KMS-11 (cell line): ENCODE measurements around the gene GPD1L.

ENCODE experiments used
- H2AFZ ChIP-seq: fragments of 200-600 bp; sonication (generic); 2 replicates; pipeline ENCODE4 v1.6.1; 2016; ENCODE audit warnings: antibody characterized with exemption, mixed run types, low read depth
- H3K27ac ChIP-seq: fragments of 200-600 bp; sonication (generic); 2 replicates; pipeline ENCODE4 v1.6.1; 2016; ENCODE audit warnings: mild to moderate bottlenecking, mixed run types
- H3K27me3 ChIP-seq: fragments of 200-600 bp; sonication (generic); 2 replicates; pipeline ENCODE4 v1.6.1; 2017; ENCODE audit warnings: mild to moderate bottlenecking, low read depth, mixed run types, moderate library complexity; ENCODE audit not compliant: insufficient read depth
- H3K36me3 ChIP-seq: fragments of 200-600 bp; sonication (generic); 2 replicates; pipeline ENCODE4 v1.6.1; 2017; ENCODE audit warnings: mild to moderate bottlenecking, mixed run types; ENCODE audit not compliant: insufficient read depth
- H3K4me1 ChIP-seq: fragments of 200-600 bp; sonication (generic); 2 replicates; pipeline ENCODE4 v1.6.1; 2016; ENCODE audit warnings: mild to moderate bottlenecking, low read depth, mixed run types; ENCODE audit not compliant: poor library complexity, severe bottlenecking
- H3K4me2 ChIP-seq: fragments of 200-600 bp; sonication (generic); 2 replicates; pipeline ENCODE4 v1.7.0; 2016; ENCODE audit warnings: mild to moderate bottlenecking, mixed run types
- H3K4me3 ChIP-seq: fragments of 200-600 bp; sonication (generic); IDR thresholded peaks from 2 replicates; pipeline ENCODE4 v1.6.1; 2017; ENCODE audit warnings: low read depth, low read length, mixed read lengths; ENCODE audit not compliant: insufficient read depth
- H3K79me2 ChIP-seq: fragments of 200-600 bp; sonication (generic); 2 replicates; pipeline ENCODE4 v1.6.1; 2016; ENCODE audit warnings: low read depth, mixed run types; ENCODE audit not compliant: insufficient read depth
- H3K9ac ChIP-seq: fragments of 200-600 bp; sonication (generic); 2 replicates; pipeline ENCODE4 v1.6.1; 2016; ENCODE audit warnings: mild to moderate bottlenecking, mixed run types
- H4K20me1 ChIP-seq: fragments of 200-600 bp; sonication (generic); 2 replicates; pipeline ENCODE4 v1.6.1; 2016; ENCODE audit warnings: mild to moderate bottlenecking, mixed run types; ENCODE audit not compliant: insufficient read depth
- TF ChIP-seq, protein P1 (sequence below): fragments of 200-600 bp; sonication (generic); conservative IDR thresholded peaks from 2 replicates; pipeline ENCODE4 v1.6.1; 2017; ENCODE audit warnings: low read depth, mild to moderate bottlenecking, antibody characterized with exemption, low read length, moderate library complexity, mixed read lengths

The GPD1L gene

DNA sequence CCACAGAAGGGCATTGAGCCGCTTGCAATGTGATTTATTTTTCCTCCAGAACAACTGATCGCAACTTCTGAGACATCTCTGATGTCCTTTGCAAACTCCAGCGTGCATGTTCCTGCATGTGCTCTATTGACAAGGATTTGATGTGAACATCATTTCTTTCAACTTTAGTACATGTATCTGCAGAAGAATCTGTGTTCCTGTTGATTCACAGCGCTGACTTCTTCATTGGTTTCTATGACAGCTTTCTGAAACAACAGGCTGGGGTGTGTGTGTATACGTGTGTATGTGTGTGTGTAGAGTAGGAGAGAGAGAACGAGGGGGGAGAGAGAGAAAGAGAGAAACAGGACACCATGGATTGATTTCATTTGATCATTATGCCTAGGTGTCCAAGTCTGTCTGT is 75.4 kb downstream of the GPD1L start:
- H3K4me1 ChIP-seq = no peaks in the 10 kb centered on the region
- H2AFZ ChIP-seq = no peak overlapping the region
- TF ChIP-seq, protein P1, sequence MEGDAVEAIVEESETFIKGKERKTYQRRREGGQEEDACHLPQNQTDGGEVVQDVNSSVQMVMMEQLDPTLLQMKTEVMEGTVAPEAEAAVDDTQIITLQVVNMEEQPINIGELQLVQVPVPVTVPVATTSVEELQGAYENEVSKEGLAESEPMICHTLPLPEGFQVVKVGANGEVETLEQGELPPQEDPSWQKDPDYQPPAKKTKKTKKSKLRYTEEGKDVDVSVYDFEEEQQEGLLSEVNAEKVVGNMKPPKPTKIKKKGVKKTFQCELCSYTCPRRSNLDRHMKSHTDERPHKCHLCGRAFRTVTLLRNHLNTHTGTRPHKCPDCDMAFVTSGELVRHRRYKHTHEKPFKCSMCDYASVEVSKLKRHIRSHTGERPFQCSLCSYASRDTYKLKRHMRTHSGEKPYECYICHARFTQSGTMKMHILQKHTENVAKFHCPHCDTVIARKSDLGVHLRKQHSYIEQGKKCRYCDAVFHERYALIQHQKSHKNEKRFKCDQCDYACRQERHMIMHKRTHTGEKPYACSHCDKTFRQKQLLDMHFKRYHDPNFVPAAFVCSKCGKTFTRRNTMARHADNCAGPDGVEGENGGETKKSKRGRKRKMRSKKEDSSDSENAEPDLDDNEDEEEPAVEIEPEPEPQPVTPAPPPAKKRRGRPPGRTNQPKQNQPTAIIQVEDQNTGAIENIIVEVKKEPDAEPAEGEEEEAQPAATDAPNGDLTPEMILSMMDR = no peak
- H4K20me1 ChIP-seq = no peaks in the 10 kb centered on the region
- no peaks in the 10 kb centered on the region for H3K36me3 ChIP-seq
- no peak overlapping the region for H3K4me2 ChIP-seq
- no peak overlapping the region for H3K4me3 ChIP-seq
- no peaks in the 10 kb centered on the region for H3K79me2 ChIP-seq
- H3K27me3 ChIP-seq = no peaks in the 10 kb centered on the region
- H3K9ac ChIP-seq = no peak overlapping the region
- no peak overlapping the region for H3K27ac ChIP-seq

DNA sequence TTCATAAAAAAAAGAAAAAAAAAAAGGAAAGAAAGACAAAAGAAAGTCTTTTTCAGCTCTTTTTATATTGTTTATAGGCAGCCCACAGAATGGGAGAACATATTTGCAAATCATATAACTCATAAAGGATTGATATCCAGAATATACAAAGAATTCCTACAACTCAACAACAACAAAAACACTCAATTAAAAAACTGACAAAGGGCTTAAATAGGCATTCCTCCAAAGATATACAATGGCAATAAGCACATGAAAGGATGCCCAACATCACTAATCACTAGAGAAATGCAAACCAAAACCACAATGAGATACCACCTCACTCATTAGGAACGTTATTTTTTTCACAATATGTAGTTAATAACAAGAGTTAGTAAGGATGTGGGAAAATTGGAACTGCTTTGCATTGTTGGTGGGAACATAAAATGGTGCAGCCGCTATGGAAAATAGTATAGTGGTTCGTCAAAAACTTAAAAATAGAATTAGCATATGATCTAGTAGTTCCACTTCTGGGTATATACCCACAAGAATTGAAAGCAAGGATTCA is 77.8 kb downstream of the GPD1L start:
- H2AFZ ChIP-seq = no peak overlapping the region
- H4K20me1 ChIP-seq = no peaks in the 10 kb centered on the region
- no peak overlapping the region for H3K4me3 ChIP-seq
- H3K36me3 ChIP-seq = no peaks in the 10 kb centered on the region
- no peak overlapping the region for H3K9ac ChIP-seq
- no peaks in the 10 kb centered on the region for H3K4me1 ChIP-seq
- no peak overlapping the region for H3K4me2 ChIP-seq
- H3K27ac ChIP-seq = no peak overlapping the region
- H3K27me3 ChIP-seq = no peaks in the 10 kb centered on the region
- no peaks in the 10 kb centered on the region for H3K79me2 ChIP-seq
- TF ChIP-seq, protein P1 = no peak

DNA sequence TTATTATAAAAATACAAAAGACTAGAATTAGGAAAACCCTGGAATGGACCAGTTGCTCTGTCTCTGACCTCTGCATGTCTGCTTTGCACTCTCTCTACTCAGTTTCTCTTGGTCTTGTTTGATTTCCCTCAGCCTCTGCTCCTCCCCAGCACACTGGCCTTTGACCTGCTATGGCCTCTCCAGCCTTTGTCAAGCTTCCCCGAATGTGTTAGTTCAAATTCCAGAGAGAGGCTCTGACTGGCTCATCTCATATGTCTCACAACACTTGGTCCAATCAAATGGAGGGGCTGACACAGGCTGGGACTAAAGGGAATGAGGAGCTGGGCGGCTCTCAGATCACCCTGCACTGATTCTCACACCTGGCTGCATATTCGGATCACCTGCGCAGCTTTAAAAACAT is 79.7 kb downstream of the GPD1L start:
- no peaks in the 10 kb centered on the region for H3K27me3 ChIP-seq
- no peak overlapping the region for H3K4me3 ChIP-seq
- H3K9ac ChIP-seq = no peak overlapping the region
- no peaks in the 10 kb centered on the region for H3K4me1 ChIP-seq
- no peaks in the 10 kb centered on the region for H4K20me1 ChIP-seq
- no peaks in the 10 kb centered on the region for H3K79me2 ChIP-seq
- no peaks in the 10 kb centered on the region for H3K36me3 ChIP-seq
- H3K27ac ChIP-seq = no peak overlapping the region
- no peak overlapping the region for H3K4me2 ChIP-seq
- no peak overlapping the region for H2AFZ ChIP-seq
- TF ChIP-seq, protein P1 = no peak

DNA sequence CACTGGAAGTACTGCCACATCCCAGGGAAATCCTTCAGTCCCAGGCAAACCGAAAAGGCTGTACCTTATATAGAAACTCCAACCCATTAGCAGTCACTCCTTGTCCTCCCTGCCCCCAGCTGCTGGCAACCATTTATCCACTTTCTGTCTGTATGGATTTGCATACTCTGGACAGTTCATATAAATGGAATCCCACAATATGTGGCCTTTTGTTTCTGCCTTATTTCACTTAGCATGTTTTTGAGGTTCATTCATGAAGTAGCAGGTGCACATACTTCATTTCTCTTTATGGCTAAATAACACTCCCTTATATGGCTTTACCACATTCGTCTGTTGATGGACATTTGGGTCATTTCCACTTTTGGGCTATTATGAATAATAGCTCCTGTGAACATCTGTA is 80.5 kb downstream of the GPD1L start:
- Histone ChIP-seq H3K9ac (no peak overlapping the region), H3K36me3 (no peaks in the 10 kb centered on the region), H3K4me3 (no peak overlapping the region), H3K27ac (no peak overlapping the region), H4K20me1 (no peaks in the 10 kb centered on the region), H3K79me2 (no peaks in the 10 kb centered on the region), H3K4me1 (no peaks in the 10 kb centered on the region), H3K27me3 (no peaks in the 10 kb centered on the region), H2AFZ (no peak overlapping the region), H3K4me2 (no peak overlapping the region)
- TF ChIP-seq, protein P1 = no peak
